GM18505 (cell line): Measurements from ENCODE around the gene MALT1.

Experiments
- ATAC-seq: cut with Tn5 transposase; IDR thresholded peaks from one replicate; pipeline ENCODE4 v1.9.1; 2021; ENCODE audit not compliant: unreplicated experiment
- POLR2A ChIP-seq: IDR thresholded peaks from 4 replicates; pipeline ENCODE4 v1.6.1; 2011; ENCODE audit warnings: borderline replicate concordance; ENCODE audit not compliant: insufficient read depth, insufficient read length; ENCODE audit errors: extremely low read depth

Gene MALT1

GRCh38 chr18:58671111-58671631, at the start of gene MALT1:
Gene MALT1 (plus strand): TSS chr18:58671465. CDS start chr18:58671644, 179 bp downstream.
- peak; percentile 95 for TF ChIP-seq POLR2A
- peak; percentile 82 for ATAC-seq

GRCh38 chr18:58624011-58624410, 47.3 kb upstream of the MALT1 start:
- no peak for TF ChIP-seq POLR2A
- no peak for ATAC-seq

GRCh38 chr18:58625839-58626238, 45.4 kb upstream of the MALT1 start:
- TF ChIP-seq POLR2A, result no peak
- no peak for ATAC-seq

- no peak for ATAC-seq
- no peak for TF ChIP-seq POLR2A
These were observed 41.2 kb upstream of the MALT1 start for GRCh38 chr18:58630071-58630470.

GRCh38 chr18:58631301-58631700, 40.0 kb upstream of the MALT1 start:
- no peak for TF ChIP-seq POLR2A
- no peak for ATAC-seq

GRCh38 chr18:58632552-58632951, 38.7 kb upstream of the MALT1 start:
- no peak for ATAC-seq
- TF ChIP-seq POLR2A, result no peak

- no peak for ATAC-seq
These were observed 37.4 kb upstream of the MALT1 start for GRCh38 chr18:58633874-58634273.

GRCh38 chr18:58635891-58636290, 35.4 kb upstream of the MALT1 start:
- no peak for ATAC-seq
- TF ChIP-seq POLR2A, result no peak

More at GRCh38 chr18:58633874-58634273, 37.4 kb upstream of the MALT1 start:
- no peak for TF ChIP-seq POLR2A

- ATAC-seq, result no peak
These were observed 34.1 kb upstream of the MALT1 start for GRCh38 chr18:58637197-58637596.

GRCh38 chr18:58637946-58638345, 33.3 kb upstream of the MALT1 start:
- TF ChIP-seq POLR2A, result no peak
- no peak for ATAC-seq

More at GRCh38 chr18:58637197-58637596, 34.1 kb upstream of the MALT1 start:
- no peak for TF ChIP-seq POLR2A

GRCh38 chr18:58638441-58638840, 32.8 kb upstream of the MALT1 start:
- no peak for TF ChIP-seq POLR2A
- ATAC-seq, result peak; percentile 73

GRCh38 chr18:58639237-58639636, 32.0 kb upstream of the MALT1 start:
- ATAC-seq, result no peak
- no peak for TF ChIP-seq POLR2A

- ATAC-seq, result no peak
- TF ChIP-seq POLR2A, result no peak
These were observed 31.4 kb upstream of the MALT1 start for GRCh38 chr18:58639751-58640427.

GRCh38 chr18:58640428-58640805, 30.8 kb upstream of the MALT1 start:
- no peak for ATAC-seq

More at GRCh38 chr18:58640428-58640805, 30.8 kb upstream of the MALT1 start:
- no peak for TF ChIP-seq POLR2A
